GF-D8 (cell line): ENCODE results near the gene TSPYL6.
"Not testable (repeated sequence)": the region's sequence is repeated elsewhere in the genome, so short reads cannot be mapped to it uniquely, and the experiment has no call there.

Source experiments
- DNase-seq: peaks from one replicate; lab custom pipeline; 2025; lab: John Stamatoyannopoulos, UW

The TSPYL6 gene

GRCh38 chr2:54256091-54256694 lies at the start of gene TSPYL6:
TSS of gene TSPYL6 (minus strand) at chr2:54256229. CDS start at chr2:54256151, 78 bp downstream.
- DNase-seq: no peak

DNA sequence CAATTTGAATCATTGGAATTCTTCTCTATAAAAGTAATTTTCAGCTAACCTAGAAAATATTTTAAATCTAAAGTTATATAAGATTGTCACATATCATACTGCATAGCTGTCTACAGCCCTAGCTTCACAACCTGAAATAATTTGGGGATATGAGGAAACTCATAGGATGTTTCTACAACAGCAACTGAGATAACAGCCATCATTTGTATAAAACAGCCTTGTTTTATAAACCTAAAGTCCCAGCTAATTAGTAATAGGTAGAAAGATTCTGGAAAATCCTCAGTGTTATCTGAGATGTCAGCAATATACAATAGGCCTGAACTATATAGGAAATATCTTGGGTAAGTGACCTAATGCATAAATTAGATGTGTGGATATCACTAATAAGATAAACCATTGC lies 47.6 kb upstream of the TSPYL6 start:
- DNase-seq: no peak

DNA sequence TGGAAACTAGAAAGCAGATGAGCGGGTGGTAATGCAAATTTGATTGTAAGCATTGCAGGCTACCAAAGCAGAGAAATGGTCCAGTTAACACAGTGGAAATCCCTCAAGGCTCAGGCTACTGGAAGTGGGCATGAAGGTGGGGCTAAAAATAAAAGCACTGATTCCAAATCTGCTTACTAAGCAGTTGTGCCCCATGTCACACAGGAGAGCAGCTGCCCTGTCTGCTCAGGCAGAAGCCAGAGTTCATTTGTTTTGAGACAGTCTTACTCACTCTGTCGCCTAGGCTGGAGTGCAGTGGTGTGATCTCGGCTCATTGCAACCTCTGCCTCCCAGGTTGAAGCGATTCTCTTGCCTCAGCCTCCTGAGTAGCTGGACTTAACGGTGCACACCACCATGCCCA lies 42.5 kb upstream of the TSPYL6 start:
- no peak for DNase-seq

DNA sequence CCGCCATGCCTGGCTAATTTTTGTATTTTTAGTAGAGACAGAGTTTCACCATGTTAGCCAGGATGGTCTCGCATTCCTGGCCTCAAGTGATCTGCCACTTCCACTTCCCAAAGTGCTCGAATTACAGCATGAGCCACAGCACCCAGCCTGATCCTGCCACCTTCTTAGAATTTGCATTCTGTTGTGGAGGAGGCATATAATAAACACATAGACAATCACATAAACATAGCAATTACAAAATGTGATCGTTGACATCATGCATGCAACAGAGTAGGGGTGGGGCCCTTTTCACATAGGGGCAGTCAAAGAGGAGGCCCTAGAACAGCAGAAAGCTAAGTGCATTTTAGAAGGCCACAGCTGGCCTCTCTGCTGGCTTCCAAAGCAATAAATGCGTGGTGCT lies 39.9 kb upstream of the TSPYL6 start:
- DNase-seq: no peak

GRCh38 chr2:54294665-54295064 lies 38.6 kb upstream of the TSPYL6 start:
- not testable (repeated sequence) for DNase-seq

DNA sequence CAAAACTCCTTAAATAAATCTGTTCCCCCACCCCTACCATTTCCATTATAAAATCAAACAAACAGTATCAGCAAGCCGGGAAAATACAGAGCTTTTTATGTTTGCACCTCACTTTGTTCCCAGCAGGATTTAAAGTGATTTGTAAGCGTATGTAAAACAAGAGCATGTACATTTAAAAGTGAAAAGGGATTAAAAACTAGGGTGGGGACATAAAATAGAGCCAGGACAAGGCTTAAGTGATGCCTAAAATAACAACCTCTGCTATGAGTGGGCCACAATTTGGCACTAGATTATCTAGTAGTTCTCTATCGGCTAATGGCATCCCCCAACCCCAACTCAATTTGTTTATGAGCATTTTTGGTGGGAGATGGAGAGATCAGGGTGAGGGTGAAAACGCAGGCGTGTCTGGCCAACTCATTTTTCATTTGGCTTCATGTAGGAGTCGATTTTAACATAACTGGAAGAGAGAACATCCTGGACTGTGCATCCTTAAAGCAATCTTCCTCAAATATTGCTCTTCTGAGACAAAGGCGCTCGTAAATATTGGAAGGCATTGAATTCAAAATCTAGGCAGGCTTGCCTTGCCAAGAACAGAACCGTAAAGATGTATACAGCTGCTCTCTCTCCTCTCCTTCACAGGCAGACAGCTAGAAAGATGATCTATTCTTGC lies 34.5 kb upstream of the TSPYL6 start:
- no peak for DNase-seq

DNA sequence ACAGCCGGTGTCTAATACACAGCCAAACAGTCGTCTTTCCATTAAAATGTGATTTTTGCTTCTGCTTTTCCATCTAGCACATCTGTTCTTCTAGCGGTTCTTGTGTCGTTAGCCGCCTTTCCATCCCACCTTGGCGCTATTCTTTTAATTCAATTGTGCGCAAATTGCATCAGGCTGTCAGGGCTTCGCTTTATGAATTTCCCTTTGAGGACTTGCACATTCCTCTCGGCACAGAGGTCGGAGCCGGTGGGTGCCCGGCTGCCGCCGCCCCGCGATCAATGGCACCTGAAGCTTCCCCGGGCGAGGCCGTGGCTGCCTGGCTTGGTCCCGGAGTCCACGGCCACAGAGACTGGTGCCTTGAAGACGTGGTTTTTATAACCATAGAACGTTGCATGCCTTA lies 33.9 kb upstream of the TSPYL6 start:
- DNase-seq: no peak

GRCh38 chr2:54287532-54287931 lies 31.5 kb upstream of the TSPYL6 start:
- no peak for DNase-seq

DNA sequence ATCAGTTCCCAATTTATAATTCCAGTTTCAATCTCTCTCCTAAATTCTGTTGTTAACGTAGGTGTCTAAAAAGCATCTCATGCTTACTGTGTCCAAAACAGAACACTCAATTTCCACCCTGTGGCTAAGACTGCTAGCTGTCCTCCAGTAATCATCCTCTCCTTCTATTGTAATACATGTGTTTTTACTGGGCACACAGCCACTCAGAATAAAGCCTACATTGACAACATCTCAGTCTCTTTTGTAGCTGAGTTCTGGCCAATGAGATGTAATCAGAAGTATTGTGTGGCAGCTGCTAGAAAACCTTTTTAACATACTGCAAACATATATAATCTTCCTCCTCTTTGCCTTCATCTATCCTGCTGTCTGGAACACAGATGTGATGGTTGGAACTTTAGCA lies 29.4 kb upstream of the TSPYL6 start:
- no peak for DNase-seq

- no peak for DNase-seq
Measured at GRCh38 chr2:54284826-54285225, 28.8 kb upstream of the TSPYL6 start.

DNA sequence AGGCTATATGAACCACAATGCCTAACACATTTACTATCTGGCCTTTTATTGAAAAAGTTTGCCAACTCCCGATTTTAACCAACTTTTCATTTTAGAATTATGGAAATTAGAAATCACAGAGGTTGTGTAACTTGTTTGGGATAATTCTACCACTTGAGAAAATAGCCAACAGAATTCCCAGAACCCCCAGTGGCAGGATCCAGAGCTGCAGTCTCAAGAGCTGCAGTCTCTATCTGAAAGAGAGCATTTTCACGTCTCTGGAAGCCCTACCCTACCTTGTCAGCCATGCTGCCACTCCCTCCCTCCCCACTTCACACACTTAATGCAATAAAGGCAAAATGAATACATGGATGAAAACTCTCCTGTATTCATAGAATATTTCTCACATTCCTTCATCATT lies 23.4 kb upstream of the TSPYL6 start:
- DNase-seq: no peak

DNA sequence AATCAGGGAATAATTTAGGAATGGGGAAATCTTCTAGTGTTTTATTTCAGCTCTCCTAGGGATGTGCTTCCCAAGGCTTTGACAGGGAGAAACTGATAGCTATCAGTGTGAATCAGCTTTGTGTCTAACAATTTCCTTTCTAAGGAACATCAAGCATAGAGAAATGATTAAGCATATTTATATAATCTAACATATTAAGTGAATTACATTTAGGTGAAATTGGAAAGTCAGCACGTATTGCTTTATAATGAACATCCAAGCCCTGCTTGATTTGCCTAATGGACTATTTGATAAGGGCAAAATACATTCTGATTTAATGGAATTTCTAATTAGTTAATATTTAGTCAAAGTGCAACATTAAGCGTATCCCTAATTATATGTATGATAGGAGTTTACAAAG lies 19.5 kb upstream of the TSPYL6 start:
- no peak for DNase-seq

GRCh38 chr2:54274781-54275242 lies 18.8 kb upstream of the TSPYL6 start:
- no peak for DNase-seq

- no peak for DNase-seq
Measured at GRCh38 chr2:54271843-54272627, 16.0 kb upstream of the TSPYL6 start.

DNA sequence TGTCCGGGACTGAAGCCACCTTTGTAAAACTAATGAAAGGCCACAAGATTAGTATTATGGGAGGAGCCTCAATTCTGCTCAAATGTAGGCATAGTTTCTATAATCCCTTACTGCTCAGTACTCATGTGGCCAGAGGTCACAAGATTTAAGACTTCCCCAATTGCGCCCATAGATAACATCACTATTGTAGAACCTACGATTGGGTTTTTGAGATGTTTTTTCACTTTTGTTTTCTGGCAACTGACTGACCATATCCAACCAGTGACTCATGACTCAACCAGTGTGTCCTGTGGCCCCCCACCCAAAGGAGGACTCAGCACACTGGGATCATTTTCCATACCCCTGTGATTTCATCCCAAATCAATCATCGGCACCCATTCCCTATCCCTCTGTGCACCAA lies 15.2 kb upstream of the TSPYL6 start:
- no peak for DNase-seq

GRCh38 chr2:54267577-54267976 lies 11.5 kb upstream of the TSPYL6 start:
- DNase-seq: no peak

DNA sequence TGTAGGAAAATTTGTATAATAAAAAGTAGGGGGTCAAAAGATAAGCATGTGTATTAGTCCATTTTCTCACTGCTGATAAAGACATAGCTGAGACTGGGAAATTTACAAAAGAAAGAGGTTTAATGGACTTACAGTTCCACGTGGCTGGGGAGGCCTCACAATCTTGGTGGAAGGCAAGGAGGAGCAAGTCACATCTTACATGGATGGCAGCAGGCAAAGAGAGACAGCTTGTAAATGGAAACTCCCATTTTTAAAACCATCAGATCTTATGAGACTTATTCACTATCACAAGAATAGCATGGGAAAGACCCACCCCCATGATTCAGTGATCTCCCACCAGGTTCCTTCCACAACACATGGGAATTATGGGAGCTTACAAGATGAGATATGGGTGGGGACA lies 9.1 kb upstream of the TSPYL6 start:
- not testable (repeated sequence) for DNase-seq

DNA sequence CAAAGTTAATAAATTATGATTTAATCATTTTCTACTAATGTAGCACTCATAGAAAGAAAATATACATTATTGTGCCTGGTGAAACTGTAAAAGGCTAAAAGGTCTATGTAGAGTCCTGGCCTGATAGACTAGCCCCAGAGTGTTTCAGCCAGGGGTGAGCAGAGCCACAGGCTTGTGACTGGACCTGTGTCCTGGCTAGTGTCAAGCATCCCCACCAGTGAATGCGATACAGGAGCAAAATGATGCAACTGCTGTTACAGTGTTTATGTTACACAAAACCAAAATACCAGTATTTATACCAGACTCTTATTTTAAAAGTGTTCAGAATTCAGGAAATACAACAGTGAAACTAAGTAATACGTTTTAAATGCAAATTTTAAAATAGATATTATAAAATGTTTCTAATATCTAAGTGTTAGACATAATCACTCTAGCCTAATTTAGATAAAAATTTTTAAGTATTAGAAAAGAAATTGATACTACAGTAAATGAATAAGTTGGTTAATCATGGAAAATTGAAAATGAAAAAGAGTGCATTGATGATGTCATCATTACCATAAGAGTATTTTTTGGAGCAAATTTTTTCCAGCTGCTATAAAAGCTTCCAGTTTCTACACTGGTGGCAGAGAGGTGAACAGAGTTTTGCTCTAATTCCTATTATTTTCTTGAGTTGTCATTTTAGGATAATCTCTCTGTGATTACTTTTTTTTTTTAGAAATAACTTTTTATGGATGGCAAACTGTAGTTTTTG lies 6.2 kb upstream of the TSPYL6 start:
- no peak for DNase-seq

GRCh38 chr2:54261537-54261936 lies 5.5 kb upstream of the TSPYL6 start:
- DNase-seq: no peak

GRCh38 chr2:54260241-54260595 lies 4.2 kb upstream of the TSPYL6 start:
- DNase-seq: no peak

GRCh38 chr2:54259413-54260240 lies 3.6 kb upstream of the TSPYL6 start:
- no peak for DNase-seq

DNA sequence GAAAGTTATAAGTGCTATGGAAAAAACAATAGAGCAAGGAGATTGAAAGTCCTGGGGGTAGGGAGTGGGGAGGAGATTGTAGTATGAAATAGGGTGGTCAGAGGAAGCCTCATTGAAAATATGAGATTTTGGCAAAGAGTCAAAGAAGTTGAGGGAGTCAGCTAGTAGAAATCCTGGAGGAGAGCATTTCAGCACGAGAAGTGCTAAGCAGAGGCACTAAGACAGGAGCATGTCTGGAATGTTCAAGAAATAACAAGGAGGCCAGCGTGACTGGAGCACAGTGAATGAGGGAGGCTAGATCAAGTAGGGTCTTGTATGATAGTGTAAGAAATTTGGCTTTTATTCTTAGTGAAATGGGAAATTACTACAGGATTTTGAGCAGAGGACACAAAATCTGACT lies 2.1 kb upstream of the TSPYL6 start:
- DNase-seq: no peak
